CD4-positive, alpha-beta T cell treated with Interleukin-4 for 1 hour (primary cell): ENCODE measurements around the gene STK11IP.

Experiments
- DNase-seq, 2 donors: peaks; one replicate each; pipeline ENCODE4 v3.0.0-alpha.2; 2020 to 2022

Gene STK11IP

GRCh38 chr2:219597552-219598307 is at the start of gene STK11IP:
TSS of gene STK11IP (plus strand) at chr2:219597857. CDS start at chr2:219598120, 263 bp downstream.
- peak; percentile 88 to 89 for DNase-seq

- no peak for DNase-seq
Observed at GRCh38 chr2:219548990-219549389, 48.7 kb upstream of the STK11IP start.

GRCh38 chr2:219549619-219550018 is 48.0 kb upstream of the STK11IP start:
- DNase-seq = no peak

- DNase-seq = no peak
Observed at GRCh38 chr2:219551441-219552381, 45.9 kb upstream of the STK11IP start.

- DNase-seq = peak; percentile 78 to 79
Observed at GRCh38 chr2:219552382-219553167, 45.1 kb upstream of the STK11IP start.

- DNase-seq = no peak
Observed at GRCh38 chr2:219553168-219553417, 44.6 kb upstream of the STK11IP start.

- no peak for DNase-seq
Observed at GRCh38 chr2:219553463-219553963, 44.1 kb upstream of the STK11IP start.

- no peak for DNase-seq
Observed at GRCh38 chr2:219554350-219554749, 43.3 kb upstream of the STK11IP start.

- no peak for DNase-seq
Observed at GRCh38 chr2:219555956-219556355, 41.7 kb upstream of the STK11IP start.

- no peak for DNase-seq
Observed at GRCh38 chr2:219556413-219556812, 41.2 kb upstream of the STK11IP start.

GRCh38 chr2:219557320-219557719 is 40.3 kb upstream of the STK11IP start:
- DNase-seq = no peak

- no peak for DNase-seq
Observed at GRCh38 chr2:219557791-219558785, 39.6 kb upstream of the STK11IP start.

GRCh38 chr2:219559156-219559915 is 38.3 kb upstream of the STK11IP start:
- DNase-seq = no peak

- DNase-seq = peak in 1 of 2 donors; percentile 22
Observed at GRCh38 chr2:219560037-219560892, 37.4 kb upstream of the STK11IP start.

GRCh38 chr2:219560893-219561178 is 36.8 kb upstream of the STK11IP start:
- no peak for DNase-seq

- no peak for DNase-seq
Observed at GRCh38 chr2:219561179-219562048, 36.2 kb upstream of the STK11IP start.

GRCh38 chr2:219562049-219563020 is 35.3 kb upstream of the STK11IP start:
- DNase-seq = no peak
